DLD1 (cell line): ENCODE data around the gene FAM227A.
"Not testable (repeated sequence)": the region's sequence is repeated elsewhere in the genome, so short reads cannot be mapped to it uniquely, and the experiment has no call there.

Experiments used
- in situ Hi-C: cut with HindIII; loops from 2 replicates; pipeline ENCODE4 v1.10.0; 2017; ENCODE audit warnings: low sequenced_read_pairs

The FAM227A gene

GRCh38 chr22:38674888-38675287 is 18.7 kb upstream of the FAM227A start:
- in situ Hi-C loops: no loop called here

GRCh38 chr22:38657045-38657909 is 1.1 kb upstream of the FAM227A start:
- in situ Hi-C loops: no loop called here

- in situ Hi-C loops: no loop called here
These were observed 505 bp downstream of the FAM227A start for GRCh38 chr22:38655519-38656255.

GRCh38 chr22:38653741-38654140 is 2.5 kb downstream of the FAM227A start:
- in situ Hi-C loops: no loop called here

GRCh38 chr22:38652859-38653258 is 3.3 kb downstream of the FAM227A start:
- in situ Hi-C loops: no loop called here

GRCh38 chr22:38649841-38650522 is 6.2 kb downstream of the FAM227A start:
- in situ Hi-C loops: no loop called here

- in situ Hi-C loops: no loop called here
These were observed 10.8 kb downstream of the FAM227A start for GRCh38 chr22:38645430-38645829.

- in situ Hi-C loops: not testable (repeated sequence)
These were observed 11.9 kb downstream of the FAM227A start for GRCh38 chr22:38644245-38644644.

GRCh38 chr22:38641476-38642040 is 14.6 kb downstream of the FAM227A start:
- in situ Hi-C loops: no loop called here

GRCh38 chr22:38638728-38639127 is 17.5 kb downstream of the FAM227A start:
- in situ Hi-C loops: no loop called here

- in situ Hi-C loops: no loop called here
These were observed 18.0 kb downstream of the FAM227A start for GRCh38 chr22:38638216-38638615.

GRCh38 chr22:38632528-38632927 is 23.7 kb downstream of the FAM227A start:
- in situ Hi-C loops: no loop called here

GRCh38 chr22:38631724-38632123 is 24.5 kb downstream of the FAM227A start:
- in situ Hi-C loops: no loop called here

- in situ Hi-C loops: no loop called here
These were observed 27.1 kb downstream of the FAM227A start for GRCh38 chr22:38629108-38629507.

- in situ Hi-C loops: no loop called here
These were observed 27.7 kb downstream of the FAM227A start for GRCh38 chr22:38628444-38628843.

- in situ Hi-C loops: no loop called here
These were observed 32.8 kb downstream of the FAM227A start for GRCh38 chr22:38623351-38623750.

GRCh38 chr22:38618682-38619081 is 37.5 kb downstream of the FAM227A start:
- in situ Hi-C loops: no loop called here

- in situ Hi-C loops: no loop called here
These were observed 37.9 kb downstream of the FAM227A start for GRCh38 chr22:38618258-38618657.

- in situ Hi-C loops: not testable (repeated sequence)
These were observed 41.2 kb downstream of the FAM227A start for GRCh38 chr22:38615064-38615405.

- in situ Hi-C loops: no loop called here
These were observed 41.7 kb downstream of the FAM227A start for GRCh38 chr22:38614332-38615063.

- in situ Hi-C loops: no loop called here
These were observed 42.6 kb downstream of the FAM227A start for GRCh38 chr22:38613588-38613987.
